ENCODE results near the gene PIP4K2C. TPM values are rescaled to one million over a fixed set of nuclear protein-coding genes. Genes with fewer than 3 reads are reported as not detected.

PIP4K2C gene
- total RNA-seq, 1 donor from 2014 or later, result 46.3 TPM

GRCh38 chr12:57547288-57548012 lies 43.5 kb upstream of the PIP4K2C start:
- TF ChIP-seq CTCF (IDR thresholded peaks at IDR 0.05; ENCODE audit: insufficient read depth, low read length, severe bottlenecking), result no peak
- DNase-seq (ENCODE audit: low read depth) (no peak), FAIRE-seq (no peak)
- Histone ChIP-seq H3K4me3 (ENCODE audit: low read depth, low read length) (peak overlapping the region; percentile 89), H3K27me3 (ENCODE audit: control insufficient read depth, insufficient read depth, low read length) (peaks cover 7% of the 10 kb centered on the region), H3K36me3 (ENCODE audit: control insufficient read depth, insufficient read depth, low read length) (peaks cover 2% of the 10 kb centered on the region)

GRCh38 chr12:57548013-57548315 lies 43.0 kb upstream of the PIP4K2C start:
- no peak for FAIRE-seq
- DNase-seq (ENCODE audit: low read depth), result no peak
- H3K36me3 ChIP-seq (ENCODE audit: control insufficient read depth, insufficient read depth, low read length), result peaks cover 2% of the 10 kb centered on the region

GRCh38 chr12:57548488-57548887 lies 42.5 kb upstream of the PIP4K2C start:
- Histone ChIP-seq H3K36me3 (ENCODE audit: control insufficient read depth, insufficient read depth, low read length) (peaks cover 1% of the 10 kb centered on the region), H3K27me3 (ENCODE audit: control insufficient read depth, insufficient read depth, low read length) (peaks cover 7% of the 10 kb centered on the region), H3K4me3 (ENCODE audit: low read depth, low read length) (no peak overlapping the region)
- no peak for DNase-seq (ENCODE audit: low read depth)
- no peak for FAIRE-seq
- TF ChIP-seq CTCF (IDR thresholded peaks at IDR 0.05; ENCODE audit: insufficient read depth, low read length, severe bottlenecking), result no peak

More at GRCh38 chr12:57548013-57548315, 43.0 kb upstream of the PIP4K2C start:
- H3K27me3 ChIP-seq (ENCODE audit: control insufficient read depth, insufficient read depth, low read length), result peaks cover 7% of the 10 kb centered on the region
- no peak for TF ChIP-seq CTCF (IDR thresholded peaks at IDR 0.05; ENCODE audit: insufficient read depth, low read length, severe bottlenecking)
- no peak overlapping the region for H3K4me3 ChIP-seq (ENCODE audit: low read depth, low read length)

- no peak overlapping the region for H3K4me3 ChIP-seq (ENCODE audit: low read depth, low read length)
- TF ChIP-seq CTCF (IDR thresholded peaks at IDR 0.05; ENCODE audit: insufficient read depth, low read length, severe bottlenecking), result no peak
- H3K36me3 ChIP-seq (ENCODE audit: control insufficient read depth, insufficient read depth, low read length), result no peaks in the 10 kb centered on the region
- H3K27me3 ChIP-seq (ENCODE audit: control insufficient read depth, insufficient read depth, low read length), result peaks cover 7% of the 10 kb centered on the region
- no peak for DNase-seq (ENCODE audit: low read depth)
- no peak for FAIRE-seq
Measured at GRCh38 chr12:57549203-57549908, 41.6 kb upstream of the PIP4K2C start.

- no peaks in the 10 kb centered on the region for H3K36me3 ChIP-seq (ENCODE audit: control insufficient read depth, insufficient read depth, low read length)
- no peak for DNase-seq (ENCODE audit: low read depth)
- H3K27me3 ChIP-seq (ENCODE audit: control insufficient read depth, insufficient read depth, low read length), result peaks cover 7% of the 10 kb centered on the region
- no peak for FAIRE-seq
- peak; percentile 13 for TF ChIP-seq CTCF (IDR thresholded peaks at IDR 0.05; ENCODE audit: insufficient read depth, low read length, severe bottlenecking)
- peak within 1 kb of the TSS; percentile 7 for H3K4me3 ChIP-seq (ENCODE audit: low read depth, low read length)
Measured at GRCh38 chr12:57549909-57550640, 40.9 kb upstream of the PIP4K2C start, which contains the start of gene KIF5A. TSS of gene KIF5A (plus strand) at chr12:57550044. CDS start at chr12:57550272, 228 bp downstream.

Measured in bronchial epithelial cell (primary cell).